NT2/D1 (cell line): Measurements from ENCODE around the gene TTBK2.

Source experiments
- SUZ12 ChIP-seq: IDR thresholded peaks from 2 replicates; pipeline ENCODE4 v1.6.1; 2011; ENCODE audit not compliant: insufficient read length, insufficient read depth; ENCODE audit errors: extremely low read depth
- YY1 ChIP-seq: IDR thresholded peaks from 2 replicates; pipeline ENCODE4 v1.6.1; 2011; ENCODE audit not compliant: insufficient read length, insufficient read depth
- ZNF274 ChIP-seq: IDR thresholded peaks from 2 replicates; pipeline ENCODE4 v1.6.1; 2011; ENCODE audit warnings: mild to moderate bottlenecking, low read depth, low read length

DNA sequence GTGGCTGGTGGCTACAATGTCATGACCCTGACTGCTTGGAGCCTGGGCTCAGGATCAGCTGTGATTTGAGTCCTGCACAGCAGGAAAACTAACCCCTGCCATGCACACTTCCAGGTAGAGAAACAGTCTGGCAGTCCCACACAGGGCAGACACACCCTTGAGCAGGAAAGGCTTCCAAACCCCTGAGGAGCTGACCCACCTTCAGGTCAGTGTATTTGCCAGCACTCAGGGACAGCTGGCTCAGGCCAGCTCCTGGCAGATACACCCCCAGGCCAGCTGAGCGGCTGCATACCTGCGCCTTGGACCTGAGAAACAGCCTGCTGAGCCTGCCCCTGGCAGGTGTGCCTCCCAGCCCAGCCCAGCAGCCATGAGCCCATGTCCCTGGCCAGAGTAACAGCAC lies 161.5 kb downstream of the TTBK2 start:
- TF ChIP-seq SUZ12: no peak
- TF ChIP-seq ZNF274: no peak
- TF ChIP-seq YY1: no peak
